Measurements from ENCODE around the gene DGCR2.
"Not testable (repeated sequence)": the region's sequence is repeated elsewhere in the genome, so short reads cannot be mapped to it uniquely, and the experiment has no call there.

DGCR2 gene

GRCh38 chr22:19042285-19043120, 79.7 kb downstream of the DGCR2 start:
- DNase-seq (ENCODE audit: low read depth in 2 of 2), result no peak

GRCh38 chr22:19041704-19042074, 80.5 kb downstream of the DGCR2 start:
- DNase-seq (ENCODE audit: low read depth in 2 of 2), result no peak

DNA sequence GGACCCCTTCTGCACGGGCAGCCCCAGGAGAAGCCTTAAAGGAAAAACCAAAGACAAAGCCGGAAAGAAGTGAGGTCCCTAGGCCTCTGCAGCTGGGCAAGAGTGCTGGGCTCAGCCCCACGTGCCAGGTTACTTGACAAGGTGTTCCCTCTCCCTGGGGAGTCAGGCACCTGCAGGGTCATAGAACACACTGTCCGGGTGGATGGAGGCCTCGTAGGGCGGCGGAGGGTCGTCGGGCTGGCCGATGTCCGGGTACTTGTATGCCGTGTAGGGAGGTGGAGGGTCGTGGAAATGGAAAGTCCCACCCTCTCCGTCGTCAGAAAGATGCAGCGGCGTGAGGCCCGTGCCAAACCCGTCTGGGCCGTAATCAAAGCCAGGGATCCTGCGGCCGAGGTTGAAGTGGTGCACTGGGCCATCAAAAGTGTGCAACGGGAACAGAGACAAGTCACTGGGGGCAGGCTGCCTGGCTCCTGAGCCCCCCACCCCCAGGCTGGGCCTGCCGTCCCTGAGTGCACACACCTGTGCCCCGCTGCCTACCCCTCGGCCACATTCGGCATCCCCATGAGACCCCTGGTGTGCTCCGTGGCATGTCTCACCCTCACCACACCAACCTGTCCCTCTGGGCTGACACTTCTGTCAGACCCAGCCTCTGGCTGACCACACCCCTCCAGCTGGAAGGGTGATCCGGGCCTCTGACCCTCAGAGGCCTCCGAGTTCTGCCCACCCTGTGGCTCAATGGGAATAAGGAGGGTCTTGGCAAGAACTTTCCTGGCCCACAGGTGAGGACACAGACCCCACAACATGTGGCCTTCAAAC, 81.1 kb downstream of the DGCR2 start:
- DNase-seq (ENCODE audit: low read depth in 2 of 2), result no peak

GRCh38 chr22:19040391-19040861, 81.8 kb downstream of the DGCR2 start:
- no peak for DNase-seq (ENCODE audit: low read depth in 2 of 2)

GRCh38 chr22:19039796-19040280, 82.4 kb downstream of the DGCR2 start:
- no peak for DNase-seq (ENCODE audit: low read depth in 2 of 2)

DNA sequence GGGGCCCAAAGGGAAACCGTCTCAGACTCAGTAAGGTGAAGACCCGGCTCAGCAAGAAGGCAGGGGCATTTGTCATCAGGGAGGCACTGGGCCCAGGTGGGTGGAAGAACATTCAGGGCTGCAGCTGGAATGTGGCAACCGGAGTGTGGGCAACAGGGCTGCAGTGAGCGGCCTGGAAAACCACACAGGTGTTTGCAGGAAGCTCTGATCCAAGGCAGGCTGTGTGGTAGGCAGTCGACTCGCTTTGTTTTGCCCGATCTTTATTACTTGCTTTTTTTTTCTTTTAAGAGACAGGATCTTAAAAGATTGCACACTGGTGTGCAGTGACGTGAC, 82.8 kb downstream of the DGCR2 start:
- DNase-seq (ENCODE audit: low read depth in 2 of 2), result no peak

GRCh38 chr22:19038728-19039447, 83.3 kb downstream of the DGCR2 start:
- no peak for DNase-seq (ENCODE audit: low read depth in 2 of 2)

DNA sequence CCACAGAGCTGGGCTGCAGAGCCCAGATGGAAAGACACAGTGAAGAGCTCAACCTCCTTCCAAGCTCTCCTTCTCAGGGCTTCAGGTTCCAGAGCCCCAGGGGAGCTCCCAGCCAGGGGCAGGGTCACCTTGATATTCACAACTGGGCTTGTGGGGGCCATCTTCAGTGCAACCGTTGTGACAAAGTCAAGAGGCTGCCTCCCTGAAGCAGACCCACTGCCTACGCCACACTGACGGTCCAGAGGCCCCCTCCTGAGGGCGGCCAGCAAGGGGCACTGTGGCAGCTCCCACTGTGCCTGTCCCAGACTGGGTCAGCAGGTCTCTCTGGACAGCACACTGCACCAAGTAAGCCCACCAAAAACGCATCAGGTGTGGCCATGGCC, 84.1 kb downstream of the DGCR2 start:
- DNase-seq (ENCODE audit: low read depth in 2 of 2), result no peak

DNA sequence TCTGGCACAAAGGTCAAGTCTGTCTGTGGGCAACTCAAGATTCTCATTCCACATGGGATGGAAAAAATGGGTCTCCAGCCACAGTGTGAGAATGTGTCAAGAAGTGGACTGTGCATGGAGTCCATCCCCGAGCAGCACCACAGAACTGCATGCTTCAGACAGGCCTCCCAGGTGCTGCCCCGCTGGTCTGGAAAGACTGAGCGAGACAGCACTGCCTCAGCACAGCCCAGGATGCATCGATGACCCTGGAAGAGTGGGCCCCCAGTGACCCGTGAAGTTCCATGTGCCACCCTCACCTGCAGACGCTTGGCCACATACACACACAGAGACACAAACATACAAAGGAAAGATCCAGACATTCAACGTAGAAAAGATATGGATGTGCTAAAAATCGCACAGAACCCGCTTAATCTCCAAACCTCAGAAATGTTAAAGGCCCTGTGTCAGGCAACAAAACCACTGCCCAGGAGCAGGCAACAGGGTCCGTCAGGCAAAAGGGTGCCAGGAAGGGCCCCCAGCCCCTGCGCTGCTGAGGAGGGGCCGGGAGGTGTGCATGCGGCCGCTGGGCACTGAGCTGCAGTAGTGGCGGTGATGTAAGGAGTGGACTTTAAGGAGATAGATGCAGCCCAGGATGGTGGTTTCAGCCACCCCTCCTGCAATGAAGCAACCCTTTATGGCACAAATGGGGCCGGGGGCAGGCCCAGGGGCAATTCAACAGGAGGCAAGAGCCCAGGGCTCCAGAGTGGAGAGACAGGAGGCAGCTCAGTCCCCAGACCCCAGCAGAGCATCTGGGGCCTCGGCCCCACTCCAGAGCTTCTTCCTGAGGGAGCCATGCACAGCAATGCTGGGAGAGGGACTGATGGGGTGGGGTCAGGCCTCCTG, 84.7 kb downstream of the DGCR2 start:
- DNase-seq (ENCODE audit: low read depth in 2 of 2), result no peak

DNA sequence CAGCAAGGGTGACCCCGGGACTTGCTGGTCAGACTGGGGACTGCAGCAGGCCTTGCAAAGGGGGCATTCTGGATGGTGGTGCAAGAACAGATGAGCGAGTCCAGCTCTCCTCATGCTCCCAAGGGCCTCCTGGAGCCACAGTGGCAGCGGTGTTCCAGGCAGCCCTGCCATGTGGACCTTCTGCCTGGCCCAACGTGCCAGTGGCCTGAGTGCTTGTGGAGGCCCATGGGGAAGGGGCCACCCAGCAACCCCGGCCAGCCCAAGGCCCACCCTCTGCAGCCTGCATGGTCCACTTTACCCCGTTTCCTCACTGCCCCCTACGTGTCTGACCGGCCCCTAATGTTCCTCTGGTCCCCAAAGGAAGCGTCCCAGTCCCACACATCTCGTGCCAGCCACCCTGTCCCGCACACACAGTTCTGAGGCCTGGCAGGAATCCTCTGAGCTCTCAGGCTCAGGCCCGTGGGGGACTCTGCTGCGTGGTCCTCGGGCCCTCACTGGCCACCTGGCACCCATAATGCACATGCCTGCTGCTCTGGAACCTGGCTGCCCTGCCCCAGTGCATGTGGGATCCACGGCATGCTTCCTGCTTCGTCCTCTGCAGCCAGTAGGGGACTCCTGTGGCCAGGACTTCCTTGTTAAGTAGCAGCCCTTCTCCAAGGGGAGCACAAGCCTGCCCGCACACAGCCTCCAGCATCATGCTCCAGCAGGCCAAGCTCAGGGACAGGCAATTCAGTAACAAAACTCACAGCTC, 85.5 kb downstream of the DGCR2 start:
- no peak for DNase-seq (ENCODE audit: low read depth in 2 of 2)

- no peak for DNase-seq (ENCODE audit: low read depth in 2 of 2)
Measured at GRCh38 chr22:19036229-19036522, 86.0 kb downstream of the DGCR2 start.

DNA sequence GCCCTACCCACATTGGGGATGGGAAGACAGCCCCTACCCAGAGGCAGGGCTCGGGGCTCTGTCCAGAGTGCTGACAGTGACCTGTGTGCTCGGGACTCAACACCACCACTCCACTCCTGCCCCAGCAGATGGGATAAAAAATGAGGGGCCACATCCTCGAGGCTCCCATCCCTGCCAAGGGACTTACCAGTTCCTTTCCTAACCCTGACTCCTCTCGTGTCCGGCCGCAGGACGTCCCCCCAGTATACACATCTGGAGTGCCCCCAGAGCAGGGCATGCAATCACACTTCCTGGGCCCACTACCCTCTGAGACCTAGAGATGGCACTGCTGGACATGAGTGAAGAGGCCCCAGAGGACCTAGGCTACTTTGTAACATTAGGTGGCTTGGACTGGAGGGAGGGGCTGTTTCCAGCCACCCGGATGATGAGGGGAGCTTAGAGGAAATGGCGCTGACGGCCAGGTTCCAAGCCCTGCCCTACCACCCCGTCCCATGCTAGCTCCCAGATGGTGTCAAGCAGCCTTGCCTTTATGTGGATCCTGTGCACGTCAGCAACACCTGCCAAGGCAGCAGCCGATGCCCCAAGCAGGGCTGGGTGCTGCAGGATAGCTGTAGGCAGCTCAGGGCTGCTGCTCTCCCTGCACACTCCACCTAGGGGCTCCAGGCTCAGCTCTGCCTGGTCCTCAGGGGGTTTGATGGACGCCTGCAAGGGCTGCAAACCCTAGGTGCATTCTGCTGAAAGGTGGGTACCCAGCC, 86.6 kb downstream of the DGCR2 start:
- DNase-seq (ENCODE audit: low read depth in 2 of 2), result no peak

- DNase-seq (ENCODE audit: low read depth in 2 of 2), result not testable (repeated sequence)
Measured at GRCh38 chr22:19035126-19035473, 87.1 kb downstream of the DGCR2 start.

GRCh38 chr22:19034724-19035120, 87.5 kb downstream of the DGCR2 start:
- not testable (repeated sequence) for DNase-seq (ENCODE audit: low read depth in 2 of 2)

- DNase-seq (ENCODE audit: low read depth in 2 of 2), result not testable (repeated sequence)
Measured at GRCh38 chr22:19034031-19034723, 88.0 kb downstream of the DGCR2 start.

GRCh38 chr22:19033568-19033905, 88.7 kb downstream of the DGCR2 start:
- not testable (repeated sequence) for DNase-seq (ENCODE audit: low read depth in 2 of 2)

DNA sequence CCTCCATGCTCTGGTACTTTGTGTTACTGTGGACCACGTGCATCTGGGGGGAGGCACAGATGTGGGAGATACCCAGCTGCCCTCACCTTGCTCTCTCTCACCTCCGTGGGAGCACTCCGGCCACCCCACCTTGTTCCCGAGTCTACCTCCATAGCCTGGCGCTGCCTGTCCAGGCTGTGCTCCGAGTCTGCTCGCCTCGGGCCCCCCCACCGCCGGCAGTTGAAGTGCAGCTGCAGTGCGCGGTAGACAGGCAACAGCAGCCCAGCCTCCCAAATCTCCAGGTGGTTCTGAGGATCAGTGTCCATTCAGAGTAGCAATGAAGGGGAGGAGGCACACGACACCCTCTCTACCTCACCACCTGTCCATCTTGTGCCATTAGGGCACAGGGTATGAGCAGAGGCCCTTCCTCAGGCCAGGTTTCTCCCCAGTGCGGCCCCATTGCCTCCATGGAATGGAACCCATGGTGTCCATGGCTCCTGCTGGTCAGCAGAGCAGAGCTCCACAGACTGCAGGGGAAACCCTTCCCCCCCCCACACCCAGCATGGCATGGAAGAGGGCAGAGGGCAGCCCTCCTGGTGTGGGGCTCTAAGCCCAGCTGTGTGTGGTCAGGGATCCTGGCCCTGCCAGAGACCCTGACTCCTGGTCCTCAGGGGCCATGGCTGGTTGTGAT, 89.2 kb downstream of the DGCR2 start:
- not testable (repeated sequence) for DNase-seq (ENCODE audit: low read depth in 2 of 2)

DNA sequence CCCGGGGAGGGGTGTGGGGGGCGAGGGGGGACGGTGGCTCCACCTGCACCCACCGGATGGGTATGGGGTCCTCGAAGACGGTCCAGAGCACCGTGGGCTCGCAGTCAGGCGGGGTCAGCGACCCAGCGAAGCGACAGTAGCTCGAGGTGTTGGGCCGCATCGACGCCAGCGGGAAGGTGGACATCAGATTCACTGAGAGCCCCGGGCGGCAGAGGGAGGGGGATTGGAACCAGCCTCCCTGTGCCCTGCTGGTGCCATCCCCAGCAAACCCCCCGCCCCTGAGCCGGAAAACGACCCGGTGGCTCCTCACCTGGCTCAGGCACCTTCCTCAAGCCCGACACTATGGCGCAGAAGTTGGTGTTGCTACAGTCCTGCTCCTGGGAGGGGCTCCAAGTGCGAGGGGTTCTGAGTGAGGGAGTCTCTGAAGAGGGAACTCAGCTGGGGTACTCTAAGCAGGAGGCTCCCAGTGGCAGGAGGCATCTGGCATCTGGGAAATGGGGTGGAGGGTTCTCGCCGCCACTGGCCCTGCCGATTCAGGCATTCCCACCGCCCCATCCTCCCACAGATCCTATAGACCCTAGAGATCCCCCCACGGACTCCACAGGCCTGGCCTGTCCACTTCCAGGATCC, 89.9 kb downstream of the DGCR2 start:
- not testable (repeated sequence) for DNase-seq (ENCODE audit: low read depth in 2 of 2)

DNA sequence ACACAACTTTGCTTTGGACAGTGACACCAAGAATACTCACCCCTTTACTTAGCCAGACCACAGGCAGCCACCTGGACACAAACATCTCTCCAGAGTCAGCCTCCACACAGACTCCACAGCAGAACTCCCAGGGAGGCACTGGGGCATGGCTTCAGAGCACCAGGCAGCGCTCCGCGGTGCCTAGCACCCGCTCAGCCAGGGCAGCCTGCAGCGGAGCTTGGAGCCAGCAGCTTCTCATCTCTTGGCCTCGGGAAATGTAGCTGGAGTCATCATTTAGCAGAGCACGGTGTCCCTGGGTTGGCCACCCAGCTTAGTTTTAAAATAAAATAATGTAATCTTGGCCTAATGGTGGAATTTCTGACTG, 91.3 kb downstream of the DGCR2 start:
- DNase-seq (ENCODE audit: low read depth in 2 of 2), result not testable (repeated sequence)

All from activated CD4-positive, alpha-beta T cell treated with anti-CD3 and anti-CD28 coated beads for 24 hours (primary cell).